GM23248 (cell line): Measurements from ENCODE around the gene RBFOX2.

Experiments
- EZH2 ChIP-seq: fragments of 200-600 bp; sonication (generic); IDR thresholded peaks from 2 replicates; pipeline ENCODE4 v1.6.1; 2018; ENCODE audit warnings: antibody characterized with exemption, mild to moderate bottlenecking; ENCODE audit not compliant: insufficient read depth, poor library complexity, severe bottlenecking
- EZH2phosphoT487 ChIP-seq: fragments of 200-600 bp; sonication (generic); IDR thresholded peaks from 2 replicates; pipeline ENCODE4 v1.6.1; 2018; ENCODE audit warnings: antibody characterized with exemption, moderate library complexity, mild to moderate bottlenecking, low read depth; ENCODE audit not compliant: insufficient read depth

GRCh38 chr22:35742342-35743100 is 286.1 kb downstream of the RBFOX2 start:
- TF ChIP-seq EZH2 (no peak), EZH2phosphoT487 (0 out of 2 replicates have a peak, but pooled peaks have one; percentile 2)
